Endometrial microvascular endothelial cells (primary cell): Measurements from ENCODE around the gene DHX9. TPM values are rescaled to one million over a fixed set of nuclear protein-coding genes. Genes with fewer than 3 reads are reported as not detected.

Experiments
- in situ Hi-C: cut with HindIII; loops from 2 replicates; pipeline ENCODE4 v1.10.0; 2017; ENCODE audit warnings: low sequenced_read_pairs, low pct_unique_long_range_greater_than_20kb; ENCODE audit errors: inconsistent ontology term
- total RNA-seq: library from RNA; depleted of rRNA; stranded (reverse); fragments of >200 nt; gene quantifications from one replicate; pipeline ENCODE4 v1.2.3, GENCODE V29; 2015; ENCODE audit errors: inconsistent ontology term

DHX9 gene
- total RNA-seq, 1 donor from 2014 or later: 157 TPM

DNA sequence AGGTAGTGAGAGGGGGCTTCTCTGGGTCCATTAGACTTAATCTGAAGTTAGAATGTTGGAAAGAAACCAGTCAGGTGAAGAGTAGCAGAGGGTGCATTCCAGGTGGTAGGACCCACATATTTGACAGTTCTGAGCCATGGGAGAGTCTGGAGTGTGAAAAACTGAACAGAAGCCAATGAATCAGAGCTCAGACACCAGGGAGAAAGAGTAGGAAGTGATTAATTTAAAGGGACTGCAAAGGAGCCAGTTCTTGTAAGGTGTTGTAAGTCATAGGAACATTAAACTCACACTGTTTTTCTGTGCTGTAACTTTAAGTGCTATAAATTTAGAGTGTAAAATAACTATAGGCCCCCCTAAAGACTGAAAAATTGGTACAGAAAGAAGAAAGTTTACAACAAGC is 5.9 kb upstream of the DHX9 start:
- in situ Hi-C loops: no loop called here

DNA sequence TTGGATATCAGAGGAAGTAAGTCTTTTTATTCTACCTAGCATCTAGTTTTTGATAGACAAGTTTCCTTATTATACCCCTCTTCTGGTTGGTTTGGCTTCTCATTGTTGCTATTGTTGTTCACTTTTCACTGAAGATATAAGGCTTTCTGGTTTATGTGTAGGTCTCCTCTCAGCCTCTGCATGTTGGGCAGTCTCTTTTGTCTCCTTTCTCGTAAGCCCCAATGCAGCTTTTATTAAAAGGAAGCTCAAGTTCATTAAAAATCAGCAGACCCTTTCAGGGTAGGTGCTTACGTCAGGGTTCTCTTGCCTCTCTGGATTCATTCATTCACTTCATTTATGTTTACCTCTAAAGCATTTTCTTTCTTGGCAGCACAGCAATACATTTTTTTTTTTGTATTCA is 4.8 kb upstream of the DHX9 start:
- in situ Hi-C loops: no loop called here

DNA sequence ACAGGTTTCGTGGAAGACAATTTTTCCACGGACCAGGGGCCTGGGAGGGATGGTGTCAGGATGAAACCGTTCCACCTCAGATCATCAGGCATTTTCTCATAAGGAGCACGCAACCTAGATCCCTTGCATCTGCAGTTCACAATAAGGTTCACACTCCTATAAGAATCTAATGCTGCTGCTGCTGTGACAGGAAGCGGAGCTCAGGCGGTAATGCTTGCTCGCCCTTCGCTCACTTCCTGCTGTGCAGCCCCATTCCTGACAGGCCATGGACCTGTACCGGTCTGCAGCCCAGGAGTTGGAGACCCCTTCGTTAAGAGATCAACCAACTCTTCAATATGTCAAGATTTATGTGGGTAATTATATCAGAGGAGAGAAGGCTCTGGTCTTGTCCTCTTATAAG is 3.3 kb upstream of the DHX9 start:
- in situ Hi-C loops: no loop called here

DNA sequence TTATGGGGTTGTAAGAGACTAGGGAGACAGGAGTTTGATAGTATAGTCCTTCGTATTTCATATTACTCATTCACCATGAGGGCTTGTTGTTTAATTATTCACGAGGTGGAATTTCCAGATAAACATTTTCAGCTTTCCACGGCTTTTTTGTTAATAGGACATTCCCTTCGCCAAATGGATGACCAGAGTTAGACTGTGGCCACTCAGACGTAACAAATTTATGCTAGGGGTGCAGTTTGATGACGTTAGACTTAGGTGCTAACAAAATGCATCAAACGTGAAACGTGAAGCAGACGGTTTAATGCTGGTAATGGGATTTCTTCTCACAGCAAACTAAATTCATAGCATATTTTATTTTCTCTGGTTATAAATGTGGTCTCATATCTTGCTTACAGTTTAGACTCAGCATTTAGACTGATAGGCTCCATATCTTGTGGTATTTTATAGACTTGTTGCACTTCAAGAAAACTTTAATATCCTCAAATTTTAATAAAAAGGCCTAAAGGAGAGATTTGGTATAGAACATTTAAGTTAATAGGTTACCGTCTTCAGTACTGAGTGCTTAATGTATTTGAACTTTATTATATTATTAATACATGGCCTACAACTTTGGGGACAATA is 2.3 kb downstream of the DHX9 start:
- in situ Hi-C loops: no loop called here

DNA sequence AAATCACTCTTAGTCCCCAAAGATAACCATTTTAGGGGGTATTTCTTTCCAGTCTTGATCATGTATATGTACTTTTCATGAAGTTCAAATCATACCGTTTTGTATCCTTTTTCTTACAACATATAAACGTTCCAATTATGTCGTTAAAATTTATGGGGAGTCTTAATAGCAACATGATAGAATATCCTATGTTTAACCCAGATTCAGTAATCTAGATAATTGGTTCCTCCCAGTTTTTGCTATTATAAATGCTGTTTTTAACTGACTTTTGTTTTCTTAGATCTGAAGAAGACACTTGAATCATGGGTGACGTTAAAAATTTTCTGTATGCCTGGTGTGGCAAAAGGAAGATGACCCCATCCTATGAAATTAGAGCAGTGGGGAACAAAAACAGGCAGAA is 3.1 kb downstream of the DHX9 start:
- in situ Hi-C loops: no loop called here

DNA sequence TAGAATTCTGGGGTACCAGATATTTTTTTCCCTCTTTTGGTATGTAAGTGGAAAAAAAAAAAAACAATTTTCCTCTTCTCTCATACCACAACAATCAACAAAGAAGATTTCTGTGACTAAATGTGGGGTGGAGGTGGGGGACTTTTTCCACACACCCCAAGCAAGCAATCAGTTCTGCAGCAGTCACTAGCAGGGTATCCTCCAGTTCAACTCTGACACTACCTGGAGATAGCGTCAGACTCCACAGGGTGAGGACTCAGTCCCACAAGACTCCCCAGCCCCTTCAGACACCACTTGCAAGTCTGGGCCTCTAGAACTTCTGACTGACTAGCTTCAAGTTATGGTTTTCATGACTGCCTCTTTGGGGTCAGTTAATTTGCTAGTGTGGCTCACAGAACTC is 6.2 kb downstream of the DHX9 start:
- in situ Hi-C loops: no loop called here

DNA sequence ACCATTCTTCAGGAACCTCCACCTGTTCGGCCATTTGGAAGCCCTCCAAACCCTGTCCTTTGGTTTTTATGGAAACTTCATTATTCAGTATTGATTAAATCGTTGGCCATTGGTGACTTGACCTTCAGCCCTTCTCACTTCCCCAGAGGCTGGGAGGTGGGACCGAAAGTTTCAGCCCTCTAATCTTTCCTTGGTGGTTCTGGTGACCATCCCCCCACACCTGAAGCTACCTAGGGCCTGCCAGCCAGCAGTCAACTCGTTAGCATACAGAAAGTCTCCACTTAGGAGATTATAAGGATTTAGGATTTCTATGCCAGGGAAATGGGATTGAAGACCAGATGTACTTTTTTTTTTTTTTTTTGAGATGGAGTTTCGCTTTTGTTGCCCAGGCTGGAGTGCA is 6.7 kb downstream of the DHX9 start:
- in situ Hi-C loops: no loop called here

DNA sequence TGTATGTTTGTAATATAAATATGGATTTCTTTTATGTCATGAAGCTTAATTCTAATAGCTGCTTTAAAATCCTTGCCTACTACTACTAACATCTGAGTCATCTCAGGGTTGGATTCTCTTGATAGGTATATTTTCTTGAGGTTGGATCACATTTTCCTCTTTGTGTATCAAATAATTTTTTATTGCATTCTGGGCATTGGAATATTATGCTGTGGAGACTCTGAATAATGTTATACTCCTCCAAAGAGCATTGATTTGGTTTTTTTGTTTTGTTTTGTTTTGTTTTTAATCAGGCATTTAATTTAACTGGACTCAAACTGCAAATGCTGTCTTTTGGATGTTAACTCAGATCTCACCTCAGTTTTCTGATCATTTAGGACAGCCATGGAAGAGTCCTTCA is 8.0 kb downstream of the DHX9 start:
- in situ Hi-C loops: no loop called here

DNA sequence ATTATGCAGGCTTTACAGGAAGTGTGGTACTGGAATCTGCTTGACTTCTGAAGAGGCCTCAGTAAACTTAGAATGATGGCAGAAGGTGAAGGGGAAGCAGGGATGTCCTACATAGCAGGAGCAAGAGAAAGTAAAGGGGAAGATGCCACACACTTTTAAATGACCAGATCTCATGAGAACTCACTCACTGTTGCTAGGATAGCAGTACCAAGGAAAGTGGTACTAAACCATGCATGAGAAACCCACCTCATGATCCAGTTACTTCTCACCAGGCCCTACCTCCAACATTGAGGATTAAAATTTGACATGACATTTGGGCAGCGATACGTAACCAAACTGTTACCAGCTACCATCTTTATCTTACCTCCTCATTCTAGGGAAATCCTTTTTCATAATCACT is 9.6 kb downstream of the DHX9 start:
- in situ Hi-C loops: no loop called here

DNA sequence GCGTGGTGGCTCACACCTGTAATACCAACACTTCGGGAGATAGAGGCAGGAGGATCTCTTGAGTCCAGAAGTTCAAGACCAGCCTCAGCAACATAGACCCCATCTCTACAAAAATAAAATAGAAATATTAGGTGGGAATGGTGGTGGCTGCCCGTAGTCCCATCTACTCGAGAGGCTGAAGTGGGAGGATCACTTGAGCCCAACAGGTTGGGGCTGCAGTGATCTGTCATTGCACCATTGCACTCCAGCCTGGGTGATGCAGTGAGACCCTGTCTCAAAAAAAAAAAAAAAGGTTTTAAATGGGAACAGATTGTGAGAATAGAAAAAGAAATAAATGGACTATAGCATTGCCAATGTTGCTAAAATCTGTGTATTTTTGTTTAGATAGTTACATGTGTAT is 11.2 kb downstream of the DHX9 start:
- in situ Hi-C loops: no loop called here

DNA sequence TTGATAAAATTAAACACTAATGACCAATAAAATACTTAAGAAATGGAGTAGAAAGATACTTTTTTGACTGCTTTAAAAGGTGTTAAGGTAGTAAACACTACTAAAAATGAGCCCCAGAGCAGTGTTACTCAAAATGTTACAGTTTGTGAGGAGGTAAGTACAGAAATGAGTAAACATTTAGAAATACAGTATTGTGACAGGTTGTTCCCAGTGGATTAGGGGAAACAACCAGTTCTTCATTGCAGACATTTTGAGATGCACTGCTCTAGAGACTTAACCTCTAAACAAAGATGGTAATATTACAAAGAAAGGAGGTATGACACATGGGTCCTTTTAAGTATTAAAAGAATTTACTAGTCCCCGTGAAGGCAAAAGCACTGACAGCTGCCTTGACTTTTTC is 12.7 kb downstream of the DHX9 start:
- in situ Hi-C loops: no loop called here

DNA sequence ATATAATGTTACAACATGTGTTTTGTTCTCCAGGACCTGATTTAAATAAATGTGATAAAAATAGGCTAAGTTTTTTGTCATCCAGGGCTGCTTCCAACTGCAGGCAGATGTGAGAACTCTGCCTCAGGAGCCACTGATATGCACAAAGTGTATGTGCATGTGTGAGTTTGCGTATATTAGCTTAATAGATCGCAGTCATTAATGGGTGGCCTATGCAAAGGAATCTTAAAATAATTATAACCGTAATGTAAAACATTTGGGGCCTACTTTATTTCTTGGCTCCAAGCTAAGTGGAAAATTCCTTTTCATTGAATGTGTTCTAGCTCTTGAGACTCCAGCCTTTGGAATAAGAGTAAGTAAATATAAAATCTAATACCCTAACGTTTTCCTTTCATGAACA is 16.8 kb downstream of the DHX9 start:
- in situ Hi-C loops: no loop called here

DNA sequence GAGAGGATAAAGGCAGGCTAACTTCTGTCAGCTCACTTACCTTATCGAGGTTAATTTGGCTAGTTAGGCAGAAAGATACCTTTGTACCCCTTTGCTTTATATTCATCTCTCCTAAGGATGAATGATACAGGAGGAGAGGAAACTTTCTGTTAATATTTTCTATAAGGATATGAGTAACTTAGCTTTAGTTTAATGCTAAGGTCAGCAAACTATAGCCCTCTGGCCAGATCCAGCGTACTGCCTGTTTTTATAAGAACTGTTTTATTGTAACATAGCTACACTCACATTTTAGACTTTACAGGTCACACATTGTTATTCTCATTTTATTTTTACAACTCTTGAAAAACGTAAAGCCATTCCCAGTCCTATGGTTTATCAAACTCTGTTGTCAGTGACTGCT is 18.1 kb downstream of the DHX9 start:
- in situ Hi-C loops: no loop called here

DNA sequence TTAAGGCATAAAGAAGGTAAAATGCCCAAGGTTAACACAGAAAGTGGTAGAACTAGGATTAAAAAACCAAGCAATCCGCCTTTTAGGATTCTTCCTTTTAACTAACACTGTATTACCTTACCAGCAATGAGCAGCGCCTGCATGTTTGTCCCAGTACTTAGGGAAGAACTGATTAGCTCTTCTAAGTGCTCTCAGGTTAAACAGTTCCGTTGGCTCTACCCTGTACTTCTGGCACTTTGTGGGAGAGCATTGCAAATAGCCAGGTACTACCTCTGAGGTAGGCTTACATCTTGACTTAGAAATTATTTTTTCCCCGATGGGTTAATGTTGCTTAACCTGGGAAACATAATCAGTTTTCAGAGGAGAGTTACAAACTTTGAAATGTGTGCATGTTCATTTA is 21.5 kb downstream of the DHX9 start:
- in situ Hi-C loops: no loop called here

DNA sequence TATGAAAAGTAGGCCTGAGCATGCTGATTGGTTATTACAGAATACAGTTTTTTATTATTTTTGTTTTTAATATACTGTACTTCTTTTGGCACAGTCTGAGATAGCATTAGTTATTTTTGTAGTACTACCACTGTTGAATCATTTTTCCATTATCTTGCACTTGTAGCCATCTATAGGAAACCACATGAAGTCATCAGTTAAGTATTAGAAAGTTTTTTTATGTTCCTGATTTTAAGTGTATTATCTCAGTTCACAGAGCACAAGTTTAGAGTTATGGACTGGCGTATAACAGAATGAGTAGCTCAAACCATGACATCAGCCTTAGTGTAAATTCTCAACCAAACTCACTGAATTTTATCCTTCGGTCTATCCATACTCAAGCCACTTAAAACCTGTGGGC is 22.8 kb downstream of the DHX9 start:
- in situ Hi-C loops: no loop called here

DNA sequence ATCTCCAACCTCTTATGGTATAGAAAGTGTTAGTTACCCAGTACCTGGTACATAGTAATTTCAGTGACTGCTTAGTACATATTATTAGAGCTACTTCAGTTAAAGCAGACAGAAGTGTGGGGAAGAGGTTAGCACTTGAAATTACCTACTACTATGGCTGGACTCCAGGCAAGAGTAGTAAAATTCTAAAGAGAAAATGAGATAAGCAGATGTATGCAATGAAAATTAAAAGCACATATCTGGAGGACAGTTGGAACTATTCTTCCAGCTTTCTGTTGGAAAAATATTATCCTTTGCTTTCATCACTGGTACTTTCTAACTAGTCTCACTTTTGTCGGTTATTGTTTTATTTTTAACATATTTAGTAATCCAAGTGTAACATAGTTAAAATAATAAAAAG is 23.7 kb downstream of the DHX9 start:
- in situ Hi-C loops: no loop called here

DNA sequence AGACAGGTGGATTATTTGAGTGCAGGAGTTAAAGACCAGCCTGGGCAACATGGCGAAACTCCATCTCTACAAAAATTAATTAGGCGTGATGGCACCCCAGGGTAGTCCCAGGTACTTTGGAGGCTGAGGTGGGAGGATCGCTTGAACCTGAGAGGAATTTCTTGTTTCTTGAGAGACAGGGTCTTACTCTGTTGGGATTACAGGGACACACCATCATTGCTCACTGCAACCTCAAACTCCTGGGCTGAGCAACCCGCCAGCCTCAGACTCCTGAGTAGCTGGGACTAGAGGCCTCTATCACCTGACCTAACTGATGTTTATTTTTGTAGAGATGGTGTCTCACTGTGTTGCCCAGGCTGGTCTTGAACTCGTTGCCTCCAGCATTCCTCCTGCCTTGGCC is 24.8 kb downstream of the DHX9 start:
- in situ Hi-C loops: no loop called here

DNA sequence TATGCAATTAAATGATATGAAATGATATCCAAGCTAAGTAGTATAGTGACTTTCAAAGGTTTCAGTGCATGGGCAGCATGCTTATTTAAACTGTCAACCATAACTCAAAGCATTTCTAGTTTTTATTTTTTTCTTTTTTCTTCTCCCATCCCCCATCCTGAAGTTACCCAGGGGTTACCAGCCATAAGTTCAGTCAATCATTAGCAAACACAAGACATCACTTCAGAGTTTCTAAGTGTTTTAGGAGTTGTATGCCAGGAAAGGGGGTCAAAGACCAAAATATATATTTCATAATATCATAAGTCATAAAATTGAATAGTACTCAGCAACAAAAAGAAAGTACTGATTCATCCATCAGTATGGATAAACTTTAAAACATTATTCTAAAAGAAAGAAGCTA is 28.7 kb downstream of the DHX9 start:
- in situ Hi-C loops: no loop called here

DNA sequence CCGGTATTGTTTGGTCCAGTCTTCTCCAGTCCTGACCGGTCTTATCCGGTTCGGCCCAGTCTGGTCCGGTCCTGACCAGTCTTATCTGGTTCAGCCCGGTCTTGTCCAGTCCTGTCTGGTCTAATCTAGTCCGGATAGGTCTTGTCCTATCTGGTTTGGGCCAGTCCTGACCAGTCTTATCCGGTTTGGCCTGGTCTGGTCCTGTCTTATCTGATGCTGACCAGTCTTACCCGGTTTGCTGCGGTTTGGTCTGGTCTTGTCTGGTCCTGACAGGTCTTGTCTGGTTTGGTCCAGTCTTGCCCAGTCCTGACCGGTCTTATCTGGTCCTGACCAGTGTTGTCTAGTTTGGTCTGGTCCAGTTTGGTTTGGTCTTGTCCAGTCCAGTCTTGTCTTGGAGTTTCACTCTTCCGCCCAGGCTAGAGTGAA is 30.1 kb downstream of the DHX9 start:
- in situ Hi-C loops: no loop called here

DNA sequence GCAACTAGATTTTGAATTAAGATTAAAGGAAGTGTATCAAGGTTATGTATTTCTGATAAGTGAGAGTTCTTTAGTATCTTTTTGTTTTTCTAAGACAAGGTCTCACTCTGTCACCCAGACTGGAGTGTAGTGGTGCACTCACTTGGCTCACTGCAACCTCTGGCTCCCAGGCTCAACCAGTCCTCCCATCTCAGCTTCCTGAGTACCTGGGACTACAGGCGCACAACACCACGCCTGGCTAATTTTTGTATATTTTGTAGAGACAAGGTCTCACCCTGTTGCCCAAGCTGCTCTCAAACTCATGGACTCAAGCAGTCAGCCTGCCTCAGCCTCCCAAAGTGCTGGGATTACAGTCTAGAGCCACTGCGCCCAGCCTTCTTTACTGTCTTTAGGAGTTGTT is 33.7 kb downstream of the DHX9 start:
- in situ Hi-C loops: no loop called here

DNA sequence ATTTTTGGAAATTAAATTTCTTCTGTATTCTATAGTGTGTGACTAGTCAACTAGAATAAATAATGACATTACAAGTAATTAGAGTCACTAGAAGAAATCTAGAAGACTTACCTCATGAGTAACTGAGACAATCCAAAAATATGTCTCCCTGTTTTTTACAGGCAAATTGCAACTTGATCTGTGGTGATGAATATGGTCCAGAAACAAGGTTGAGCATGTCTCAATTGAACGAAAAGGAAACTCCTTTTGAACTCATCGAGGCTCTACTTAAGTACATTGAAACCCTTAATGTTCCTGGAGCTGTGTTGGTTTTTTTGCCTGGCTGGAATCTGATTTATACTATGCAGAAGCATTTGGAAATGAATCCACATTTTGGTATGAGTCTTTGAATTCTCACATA is 36.7 kb downstream of the DHX9 start:
- in situ Hi-C loops: no loop called here

DNA sequence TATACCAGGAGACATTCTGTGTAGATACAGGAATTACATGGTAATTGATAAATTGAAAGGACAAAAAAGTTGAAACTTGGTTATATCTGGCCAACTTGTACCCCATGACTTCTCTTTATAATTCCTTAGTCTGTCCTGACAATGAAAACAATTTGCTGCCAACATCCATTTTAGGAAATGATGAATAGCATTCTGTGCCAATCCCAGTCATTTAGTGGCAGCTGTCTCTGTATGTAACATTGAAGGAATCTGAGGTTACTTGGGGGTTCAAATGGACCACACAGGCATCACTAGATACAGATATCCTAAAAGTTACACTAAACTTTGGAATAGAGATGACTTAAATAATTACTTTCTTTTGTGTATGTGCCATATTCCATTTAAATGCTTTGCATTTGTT is 38.2 kb downstream of the DHX9 start:
- in situ Hi-C loops: no loop called here
